SU-DHL-6 (cell line): ENCODE measurements around the gene SAE1.

Source experiments
- CTCF ChIP-seq: fragments of 200-600 bp; sonication (generic); IDR thresholded peaks from one replicate; pipeline ENCODE4 v1.5.1; 2017; ENCODE audit warnings: antibody characterized with exemption, mild to moderate bottlenecking, low read length, moderate library complexity; ENCODE audit not compliant: insufficient read depth, poor library complexity, severe bottlenecking
- EZH2phosphoT487 ChIP-seq: fragments of 200-600 bp; sonication (generic), shearing (Covaris generic); conservative IDR thresholded peaks from 2 replicates; pipeline ENCODE4 v1.6.1; 2018; ENCODE audit warnings: mild to moderate bottlenecking, antibody characterized with exemption, low read length, moderate library complexity, mixed read lengths

DNA sequence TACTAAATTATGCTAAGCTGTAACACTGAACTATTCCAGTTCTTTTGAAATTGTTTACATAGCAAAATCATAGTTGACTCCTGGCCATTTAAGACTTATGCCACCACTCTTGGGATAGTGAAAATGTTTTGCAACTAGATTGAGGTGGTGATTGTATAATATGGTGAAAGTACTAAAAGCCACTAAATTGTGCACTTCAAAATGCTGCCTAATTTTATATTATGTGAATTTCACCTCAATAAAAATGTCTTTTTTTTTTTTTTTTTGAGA is 5.0 kb upstream of the SAE1 start:
- no peak for TF ChIP-seq CTCF
- TF ChIP-seq EZH2phosphoT487: no peak
